Astrocyte (in vitro differentiated cells and primary cell): Measurements from ENCODE around the gene PGP. TPM values are rescaled to one million over a fixed set of nuclear protein-coding genes. Genes with fewer than 3 reads are reported as not detected.

Experiments used
- DNase-seq: peaks from one replicate; pipeline ENCODE4 v3.0.0-alpha.2; 2010; ENCODE audit warnings: low read depth
- FAIRE-seq: peaks from 2 replicates; lab custom pipeline; 2011; peaks lifted over from hg19 to GRCh38; lab: Jason Lieb, UNC
- H2AFZ ChIP-seq: 2 replicates; pipeline ENCODE4 v1.6.0; 2012; ENCODE audit warnings: low read depth, low read length, inconsistent platforms
- H3K27ac ChIP-seq: 2 replicates; pipeline ENCODE4 v1.5.1; 2011; ENCODE audit warnings: low read depth, low read length, inconsistent platforms
- H3K27me3 ChIP-seq: 2 replicates; pipeline ENCODE4 v1.6.0; 2011; ENCODE audit warnings: low read length, inconsistent platforms; ENCODE audit not compliant: insufficient read depth
- H3K36me3 ChIP-seq: 2 replicates; pipeline ENCODE4 v1.5.1; 2011; ENCODE audit warnings: low read length, inconsistent platforms; ENCODE audit not compliant: insufficient read depth
- H3K4me1 ChIP-seq: 2 replicates; pipeline ENCODE4 v1.5.1; 2011; ENCODE audit warnings: low read length, inconsistent platforms; ENCODE audit not compliant: insufficient read depth
- H3K4me2 ChIP-seq: 2 replicates; pipeline ENCODE4 v1.6.0; 2012; ENCODE audit warnings: low read length, inconsistent platforms
- H3K4me3 ChIP-seq: 2 replicates; pipeline ENCODE4 v1.5.1; 2011; ENCODE audit warnings: low read depth, mild to moderate bottlenecking, low read length, inconsistent platforms; ENCODE audit not compliant: insufficient read depth
- H3K79me2 ChIP-seq: 2 replicates; pipeline ENCODE4 v1.6.0; 2012; ENCODE audit warnings: mild to moderate bottlenecking, low read length, inconsistent platforms; ENCODE audit not compliant: insufficient read depth
- H3K9ac ChIP-seq: 2 replicates; pipeline ENCODE4 v1.6.0; 2012; ENCODE audit warnings: mild to moderate bottlenecking, low read length, inconsistent platforms
- H3K9me3 ChIP-seq: 2 replicates; pipeline ENCODE4 v1.5.1; 2012; ENCODE audit warnings: low read depth, mild to moderate bottlenecking, low read length, inconsistent platforms; ENCODE audit not compliant: insufficient read depth
- H4K20me1 ChIP-seq: 2 replicates; pipeline ENCODE4 v1.6.0; 2012; ENCODE audit warnings: low read length, inconsistent platforms; ENCODE audit not compliant: insufficient read depth
- H3K27ac Mint-ChIP-seq: one replicate; pipeline ENCODE4 v1.8.0; 2021; ENCODE audit warnings: mild to moderate bottlenecking, mixed read lengths; ENCODE audit not compliant: unreplicated experiment
- H3K27me3 Mint-ChIP-seq: one replicate; pipeline ENCODE4 v1.8.0; 2021; ENCODE audit warnings: low read depth, mixed read lengths; ENCODE audit not compliant: unreplicated experiment
- H3K36me3 Mint-ChIP-seq: one replicate; pipeline ENCODE4 v1.8.0; 2021; ENCODE audit warnings: low read depth, mixed read lengths; ENCODE audit not compliant: unreplicated experiment
- H3K4me1 Mint-ChIP-seq: one replicate; pipeline ENCODE4 v1.8.0; 2021; ENCODE audit warnings: low read depth, mixed read lengths; ENCODE audit not compliant: unreplicated experiment
- H3K4me3 Mint-ChIP-seq: one replicate; pipeline ENCODE4 v1.8.0; 2021; ENCODE audit warnings: mild to moderate bottlenecking, moderate library complexity, mixed read lengths; ENCODE audit not compliant: unreplicated experiment
- H3K9me3 Mint-ChIP-seq: one replicate; pipeline ENCODE4 v1.8.0; 2021; ENCODE audit warnings: mild to moderate bottlenecking, mixed read lengths; ENCODE audit not compliant: unreplicated experiment
- CTCF ChIP-seq: IDR thresholded peaks from 2 replicates; pipeline ENCODE4 v1.5.1; 2011; ENCODE audit warnings: low read depth, mild to moderate bottlenecking, inconsistent platforms, low read length, moderate library complexity; ENCODE audit not compliant: insufficient read depth
- EZH2 ChIP-seq: IDR thresholded peaks from 2 replicates; pipeline ENCODE4 v1.6.1; 2012; ENCODE audit warnings: mild to moderate bottlenecking, low read length, inconsistent platforms; ENCODE audit not compliant: insufficient read depth
- total RNA-seq: library from RNA; stranded (reverse); gene quantifications from 2 replicates; pipeline ENCODE4 v1.2.1, GENCODE V29; 2021

The PGP gene
- total RNA-seq, 1 donor from 2014 or later, result 21.1 TPM

GRCh38 chr16:2209258-2210008 lies 5.2 kb downstream of the PGP start:
- FAIRE-seq, result no peak
- Histone ChIP-seq H3K27ac (no peak overlapping the region), H2AFZ (no peak overlapping the region), H3K4me1 (peaks cover 27% of the 10 kb centered on the region), H3K9me3 (no peaks in the 10 kb centered on the region), H3K36me3 (no peaks in the 10 kb centered on the region), H3K4me3 (no peak overlapping the region), H3K9ac (no peak overlapping the region), H3K27me3 (no peaks in the 10 kb centered on the region), H4K20me1 (peaks cover 30% of the 10 kb centered on the region), H3K79me2 (peaks cover 47% of the 10 kb centered on the region), H3K4me2 (no peak overlapping the region)
- Mint-ChIP-seq H3K27ac (no peak overlapping the region), H3K9me3 (no peaks in the 10 kb centered on the region), H3K4me1 (peaks cover 17% of the 10 kb centered on the region), H3K27me3 (no peaks in the 10 kb centered on the region), H3K4me3 (no peak overlapping the region), H3K36me3 (peaks cover 4% of the 10 kb centered on the region)
- no peak for DNase-seq
- TF ChIP-seq EZH2 (no peak), CTCF (no peak)

GRCh38 chr16:2208772-2209171 lies 5.9 kb downstream of the PGP start:
- peaks cover 30% of the 10 kb centered on the region for H4K20me1 ChIP-seq
- peaks cover 17% of the 10 kb centered on the region for H3K4me1 Mint-ChIP-seq
- H3K4me1 ChIP-seq, result peaks cover 27% of the 10 kb centered on the region
- peaks cover 40% of the 10 kb centered on the region for H3K79me2 ChIP-seq
- no peak for DNase-seq
- FAIRE-seq, result no peak
- no peaks in the 10 kb centered on the region for H3K27me3 ChIP-seq
- no peaks in the 10 kb centered on the region for H3K9me3 ChIP-seq
- no peak overlapping the region for H3K4me2 ChIP-seq
- H3K36me3 ChIP-seq, result no peaks in the 10 kb centered on the region
- no peak overlapping the region for H3K4me3 Mint-ChIP-seq
- peaks cover 4% of the 10 kb centered on the region for H3K36me3 Mint-ChIP-seq
- no peak overlapping the region for H3K4me3 ChIP-seq
- H3K27me3 Mint-ChIP-seq, result no peaks in the 10 kb centered on the region
- no peak overlapping the region for H3K27ac Mint-ChIP-seq
- no peak overlapping the region for H2AFZ ChIP-seq
- H3K9ac ChIP-seq, result no peak overlapping the region
- no peak for TF ChIP-seq CTCF
- TF ChIP-seq EZH2, result no peak
- H3K9me3 Mint-ChIP-seq, result no peaks in the 10 kb centered on the region
- no peak overlapping the region for H3K27ac ChIP-seq

- no peak overlapping the region for H3K9ac ChIP-seq
- peaks cover 36% of the 10 kb centered on the region for H3K79me2 ChIP-seq
- H3K27me3 Mint-ChIP-seq, result peaks cover under 1% of the 10 kb centered on the region
- no peaks in the 10 kb centered on the region for H3K36me3 ChIP-seq
- no peaks in the 10 kb centered on the region for H3K9me3 Mint-ChIP-seq
- peaks cover 23% of the 10 kb centered on the region for H3K4me1 ChIP-seq
- DNase-seq, result no peak
- FAIRE-seq, result no peak
- peaks cover 4% of the 10 kb centered on the region for H3K36me3 Mint-ChIP-seq
- no peak overlapping the region for H3K27ac Mint-ChIP-seq
- no peak overlapping the region for H3K27ac ChIP-seq
- H3K27me3 ChIP-seq, result no peaks in the 10 kb centered on the region
- H3K9me3 ChIP-seq, result no peaks in the 10 kb centered on the region
- H4K20me1 ChIP-seq, result peaks cover 25% of the 10 kb centered on the region
- H2AFZ ChIP-seq, result no peak overlapping the region
- H3K4me3 ChIP-seq, result no peak overlapping the region
- TF ChIP-seq CTCF, result no peak
- TF ChIP-seq EZH2, result no peak
- no peak overlapping the region for H3K4me2 ChIP-seq
- peaks cover 13% of the 10 kb centered on the region for H3K4me1 Mint-ChIP-seq
- no peak overlapping the region for H3K4me3 Mint-ChIP-seq
Measured at GRCh38 chr16:2208308-2208707, 6.3 kb downstream of the PGP start.
